HG03378 (cell line): Measurements from ENCODE around the gene DZIP1.

Experiments
- ATAC-seq: cut with Tn5 transposase; IDR thresholded peaks from one replicate; pipeline ENCODE4 v1.9.1; 2021; ENCODE audit warnings: mild to moderate bottlenecking, moderate library complexity; ENCODE audit not compliant: unreplicated experiment

DZIP1 gene

GRCh38 chr13:95643936-95644598 is 439 bp downstream of the DZIP1 start:
- peak; percentile 9 for ATAC-seq

DNA sequence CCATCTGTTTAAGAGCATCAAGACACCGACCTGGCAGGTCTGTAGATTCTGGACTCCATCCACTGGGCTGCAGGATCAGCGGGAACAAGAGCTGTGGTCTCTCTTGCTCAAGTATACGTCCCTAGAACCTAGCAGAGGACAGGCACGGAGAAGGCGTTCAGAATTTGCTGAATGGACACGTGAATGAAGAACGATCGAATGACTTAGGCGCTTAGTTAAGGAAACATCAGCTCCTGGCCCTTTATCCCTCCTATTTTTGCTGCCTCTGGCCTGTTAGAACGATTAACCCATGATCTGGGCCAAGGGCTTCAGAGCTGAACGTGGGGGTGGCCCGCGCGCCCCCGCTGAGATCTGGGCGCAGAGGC is 953 bp downstream of the DZIP1 start:
- no peak for ATAC-seq

- ATAC-seq = no peak
Measured at GRCh38 chr13:95642999-95643398, 1.5 kb downstream of the DZIP1 start.

DNA sequence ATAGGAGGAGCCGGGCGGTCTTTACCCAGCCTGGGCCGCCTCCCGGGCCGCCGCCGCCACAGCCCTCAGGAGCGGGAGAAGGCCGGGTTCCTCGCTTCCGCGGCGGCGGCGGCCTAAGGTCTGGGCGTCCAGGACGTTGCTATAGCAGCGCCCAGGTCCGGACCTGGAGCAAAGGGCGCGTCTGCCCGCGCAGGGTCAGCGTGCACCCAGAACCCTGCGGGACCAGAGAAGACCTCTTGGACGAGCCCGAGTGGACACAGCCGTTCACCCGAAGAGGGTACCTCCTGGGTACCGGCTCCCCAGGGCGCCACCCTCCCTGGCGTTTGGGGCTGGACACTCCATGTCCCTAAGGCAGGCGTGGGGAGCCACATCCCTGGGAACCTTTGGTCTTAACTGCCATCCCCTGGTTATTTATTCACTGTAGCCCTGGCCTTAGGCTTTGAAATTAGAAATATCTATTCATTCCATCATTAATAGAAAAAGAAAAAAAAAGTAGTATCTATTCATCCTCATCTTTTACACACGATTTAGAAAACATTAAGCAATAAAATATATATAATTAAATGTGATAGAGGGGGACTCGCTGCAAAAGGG is 2.4 kb downstream of the DZIP1 start:
- no peak for ATAC-seq

GRCh38 chr13:95641291-95642027 is 3.0 kb downstream of the DZIP1 start:
- ATAC-seq = no peak

DNA sequence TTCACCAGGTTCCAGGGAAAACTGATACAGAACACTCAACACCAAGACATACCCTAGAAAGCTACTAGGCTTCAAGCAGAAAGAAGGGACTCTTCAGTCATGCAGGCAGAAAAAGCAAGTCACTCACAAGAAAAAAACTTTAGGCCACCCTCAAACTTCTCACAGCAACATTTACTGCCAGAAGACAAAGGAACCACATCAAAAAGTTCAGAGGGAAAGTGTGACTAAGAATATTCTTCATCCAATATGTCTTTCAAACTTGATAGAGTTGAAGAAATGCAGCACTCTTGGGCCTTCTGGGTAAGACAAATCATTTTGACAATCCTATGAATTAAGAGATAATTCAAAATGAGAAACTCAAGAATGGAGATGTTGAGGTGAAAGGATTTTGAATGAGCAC is 7.7 kb downstream of the DZIP1 start:
- no peak for ATAC-seq

GRCh38 chr13:95630593-95630992 is 13.9 kb downstream of the DZIP1 start:
- no peak for ATAC-seq

- ATAC-seq = no peak
Measured at GRCh38 chr13:95629071-95629470, 15.4 kb downstream of the DZIP1 start.

DNA sequence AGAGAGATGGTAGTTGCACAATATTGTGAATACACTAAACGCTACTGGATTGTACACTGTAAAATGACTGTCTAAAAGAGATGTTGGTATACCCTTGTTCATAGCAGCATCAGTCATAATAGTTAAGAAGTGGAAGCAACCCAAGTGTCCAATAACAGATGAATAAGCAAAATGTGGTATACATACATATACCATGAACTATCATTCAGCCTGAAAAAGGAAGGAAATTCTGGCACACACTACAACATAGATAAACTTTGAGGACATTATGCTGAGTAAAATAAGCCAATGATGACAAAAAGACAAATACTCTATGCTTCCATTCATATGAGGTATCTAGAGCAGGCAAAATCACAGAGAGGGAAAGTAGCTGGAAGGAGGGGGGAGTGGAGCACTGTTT is 16.0 kb downstream of the DZIP1 start:
- no peak for ATAC-seq

GRCh38 chr13:95627590-95627989 is 16.9 kb downstream of the DZIP1 start:
- no peak for ATAC-seq

- ATAC-seq = no peak
Measured at GRCh38 chr13:95626768-95627167, 17.7 kb downstream of the DZIP1 start.

- ATAC-seq = peak; percentile 58
Measured at GRCh38 chr13:95624020-95624419, 20.5 kb downstream of the DZIP1 start.

DNA sequence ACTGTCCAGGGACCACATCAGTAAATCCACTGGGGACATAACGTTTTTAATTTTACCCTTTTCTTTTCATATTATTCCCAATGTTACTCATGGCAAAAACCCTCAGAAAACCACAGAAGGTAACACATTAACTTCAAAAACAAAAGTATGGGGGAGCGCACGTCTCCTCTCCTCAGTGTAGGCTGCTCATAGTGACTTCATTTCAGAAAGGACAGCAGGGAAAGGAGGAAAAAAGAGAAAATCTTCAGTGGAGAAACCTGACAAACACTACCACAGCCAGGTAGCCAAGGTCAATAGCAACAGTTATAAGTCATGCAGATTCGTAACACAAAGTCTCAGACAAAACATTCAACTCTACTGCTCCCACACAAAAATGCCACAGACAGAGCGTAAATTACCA is 21.4 kb downstream of the DZIP1 start:
- ATAC-seq = no peak

- no peak for ATAC-seq
Measured at GRCh38 chr13:95620825-95621498, 23.5 kb downstream of the DZIP1 start.

GRCh38 chr13:95620030-95620824 is 24.3 kb downstream of the DZIP1 start:
- no peak for ATAC-seq

- no peak for ATAC-seq
Measured at GRCh38 chr13:95615539-95615938, 29.0 kb downstream of the DZIP1 start.

DNA sequence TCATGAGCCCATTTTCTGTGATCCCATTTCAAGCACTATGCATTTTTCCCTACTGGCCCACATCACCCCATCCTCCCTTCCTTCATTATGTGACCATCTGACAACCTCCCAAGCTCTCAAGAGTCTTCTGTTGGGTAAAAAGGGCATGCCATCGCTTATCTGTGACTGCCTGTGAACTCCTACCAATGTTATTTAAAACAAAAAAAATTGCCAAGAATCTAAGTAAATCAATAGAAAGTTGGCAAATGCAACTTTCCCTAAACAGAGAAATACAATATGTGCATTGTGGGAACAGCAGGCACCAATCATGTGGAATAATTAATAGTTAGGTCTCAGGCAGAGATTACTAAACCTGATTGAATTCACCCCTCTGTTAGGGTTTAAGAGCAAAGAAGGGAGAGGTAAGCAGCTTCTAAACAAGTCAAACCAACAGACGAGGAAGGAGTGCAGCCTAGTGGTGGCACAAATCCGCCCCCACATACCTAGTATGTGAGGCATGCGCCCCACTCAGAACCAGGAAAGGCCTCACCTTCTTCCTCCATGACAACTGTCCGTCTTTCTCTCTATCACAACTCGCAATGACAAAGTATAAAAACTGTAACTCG is 29.8 kb downstream of the DZIP1 start:
- ATAC-seq = no peak

DNA sequence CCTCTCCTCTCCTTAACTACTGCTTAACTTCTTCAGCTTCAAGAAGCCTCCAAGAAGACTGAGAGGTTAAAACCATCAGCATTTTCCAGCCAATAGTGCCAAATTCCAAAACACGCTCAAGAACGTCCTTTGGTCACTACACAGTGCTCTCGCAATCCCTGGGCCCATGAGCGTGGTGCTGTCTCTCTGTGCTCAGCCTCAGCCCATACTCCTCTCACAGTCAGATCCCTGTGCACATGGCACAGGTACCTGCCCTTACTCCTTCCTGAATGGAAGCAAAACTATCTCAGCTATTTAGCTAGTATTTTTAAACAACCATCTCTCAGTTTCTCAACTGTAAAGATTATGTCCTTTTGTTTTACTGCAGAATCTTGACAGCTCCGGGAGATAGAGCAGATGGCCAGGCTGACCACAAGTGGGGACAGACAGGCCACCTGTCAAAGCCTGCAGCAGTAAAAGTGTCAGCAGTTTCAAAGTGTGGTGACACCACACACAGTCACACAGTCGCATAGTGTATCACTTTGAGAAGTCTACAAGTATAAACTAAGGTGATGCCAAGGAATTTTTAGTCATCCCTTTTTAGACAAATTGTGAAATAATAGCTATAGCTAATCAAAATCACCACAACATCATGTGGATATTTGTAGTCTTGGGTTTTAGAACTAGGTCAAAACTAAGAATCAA is 35.7 kb downstream of the DZIP1 start:
- no peak for ATAC-seq

DNA sequence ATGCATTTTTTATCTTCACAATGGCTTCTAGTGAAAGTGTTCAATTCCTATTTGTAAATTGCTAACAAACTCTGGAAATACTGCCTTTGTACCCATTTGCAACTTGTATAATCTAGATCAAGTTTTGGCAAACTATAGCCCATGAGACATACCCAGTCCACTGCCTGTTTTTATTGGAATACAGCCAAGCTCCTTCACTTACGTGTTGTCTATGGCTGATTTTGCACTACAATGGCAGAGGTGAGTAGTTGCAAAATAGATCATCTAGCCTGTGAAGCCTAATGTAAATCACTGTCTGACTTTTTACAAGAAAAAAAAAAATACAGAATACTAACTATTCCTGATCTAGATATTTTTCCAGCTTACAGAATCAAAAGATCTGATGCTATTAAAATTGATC is 37.1 kb downstream of the DZIP1 start:
- ATAC-seq = no peak
